ENCODE results near the gene GPS1. TPM values are rescaled to one million over a fixed set of nuclear protein-coding genes. Genes with fewer than 3 reads are reported as not detected.

The GPS1 gene
- total and polyA plus RNA-seq, 9 of the 15 experiments (the other 6 are each of a cell fraction or from before 2014, with no cell fraction given): 3.1 to 167 (median 69.9) TPM

GRCh38 chr17:82030470-82031302 is 21.0 kb upstream of the GPS1 start (continued):
- TF ChIP-seq MAFF (IDR thresholded peaks at IDR 0.05; ENCODE audit: low read length): no peak
- no peak for TF ChIP-seq SFPQ (IDR thresholded peaks at IDR 0.05; ENCODE audit: low read depth, low read length)
- peak; percentile 24; the same call in 1 of the 2 replicates for TF ChIP-seq ESRRA (IDR thresholded peaks at IDR 0.05; ENCODE audit: borderline replicate concordance, low read depth)
- peak; percentile 84 for TF ChIP-seq ARID4B (CRISPR knock-in tag; IDR thresholded peaks at IDR 0.05)
- no peak for TF ChIP-seq BCLAF1 (IDR thresholded peaks at IDR 0.05; ENCODE audit: borderline replicate concordance in 1 of 2, control insufficient read depth in 1 of 2, low read depth in 2 of 2, low read length in 1 of 2)
- no peak for TF ChIP-seq GTF2E2 (tag; IDR thresholded peaks at IDR 0.05)
- no peak for TF ChIP-seq THRA (IDR thresholded peaks at IDR 0.05)
- peak; percentile 82 for TF ChIP-seq LCOR (CRISPR knock-in tag; IDR thresholded peaks at IDR 0.05)
- no peak for TF ChIP-seq NFIX (CRISPR knock-in tag; IDR thresholded peaks at IDR 0.05; ENCODE audit: low read depth)
- 0 out of 2 replicates have a peak, but pooled peaks have one; percentile 83 for TF ChIP-seq SRSF1 (IDR thresholded peaks at IDR 0.05; ENCODE audit: low read depth, low read length)
- TF ChIP-seq ZNF830 (CRISPR knock-in tag; IDR thresholded peaks at IDR 0.05): no peak
- no peak for TF ChIP-seq USF1 (CRISPR knock-in tag; IDR thresholded peaks at IDR 0.05)
- no peak for TF ChIP-seq WHSC1 (IDR thresholded peaks at IDR 0.05; ENCODE audit: low read length)
- no peak for TF ChIP-seq MXI1 (IDR thresholded peaks at IDR 0.05; ENCODE audit: low read depth, low read length)
- peak; percentile 59; the same call in 1 of the 2 replicates for TF ChIP-seq SUPT5H (IDR thresholded peaks at IDR 0.05)

Data from K562 (cell line).